Right lobe of liver (tissue), 4 donors: ENCODE measurements around the gene IFNA17.

Source experiments
- CTCF ChIP-seq, 4 donors: fragments of 200-600 bp in 3 of 4; fragments of 450-650 bp in 1 of 4; IDR thresholded peaks; one replicate each; pipeline versions ENCODE4 v1.5.1 to v1.8.0; 2016 to 2022; ENCODE audit warnings: antibody characterized with exemption in 4 of 4, mild to moderate bottlenecking in 2 of 4
- POLR2A ChIP-seq: fragments of 450-650 bp; IDR thresholded peaks from one replicate; pipeline ENCODE4 v1.6.1; 2017; ENCODE audit warnings: antibody characterized with exemption, mild to moderate bottlenecking
- donor health status: DM: no; HTN: no; CAD: no.
- donor health status: DM: no; HTN: no; CAD: no.
- donor health status: DM: no; HTN: yes; CAD: no.

- no peak for TF ChIP-seq CTCF (IDR thresholded peaks at IDR 0.05)
- TF ChIP-seq POLR2A, result no peak
Measured at GRCh38 chr9:21233258-21233657, 5.2 kb upstream of the IFNA17 start.
